Mononuclear cell (primary cell): Measurements from ENCODE around the gene CTNND2. TPM values are rescaled to one million over a fixed set of nuclear protein-coding genes. Genes with fewer than 3 reads are reported as not detected.

Experiments used
- H3K27me3 ChIP-seq: 2 replicates; pipeline ENCODE4 v1.6.0; 2011; ENCODE audit warnings: low read length, control low read depth; ENCODE audit not compliant: insufficient read depth
- H3K4me1 ChIP-seq: 2 replicates; pipeline ENCODE4 v1.5.1; 2011; ENCODE audit warnings: mild to moderate bottlenecking, low read length, control low read depth; ENCODE audit not compliant: insufficient read depth
- H3K4me3 ChIP-seq: 2 replicates; pipeline ENCODE4 v1.5.1; 2011; ENCODE audit warnings: mild to moderate bottlenecking, low read length, moderate library complexity
- H3K9me3 ChIP-seq: 2 replicates; pipeline ENCODE4 v1.5.1; 2011; ENCODE audit warnings: low read depth, mild to moderate bottlenecking, control low read depth, low read length
- total RNA-seq: library from RNA; depleted of rRNA; stranded (reverse); fragments of >200 nt; gene quantifications from one replicate; pipeline ENCODE4 v1.2.3, GENCODE V29; 2012

Gene CTNND2
- total RNA-seq, 1 donor, result not detected

GRCh38 chr5:11046160-11046559 lies 858.1 kb downstream of the CTNND2 start:
- Histone ChIP-seq H3K4me1 (no peaks in the 10 kb centered on the region), H3K4me3 (no peak overlapping the region), H3K27me3 (no peaks in the 10 kb centered on the region), H3K9me3 (no peaks in the 10 kb centered on the region)

GRCh38 chr5:11045411-11045810 lies 858.8 kb downstream of the CTNND2 start:
- Histone ChIP-seq H3K4me1 (no peaks in the 10 kb centered on the region), H3K4me3 (no peak overlapping the region), H3K9me3 (no peaks in the 10 kb centered on the region), H3K27me3 (no peaks in the 10 kb centered on the region)

GRCh38 chr5:11044581-11044980 lies 859.7 kb downstream of the CTNND2 start:
- Histone ChIP-seq H3K27me3 (no peaks in the 10 kb centered on the region), H3K4me1 (no peaks in the 10 kb centered on the region), H3K9me3 (no peaks in the 10 kb centered on the region), H3K4me3 (no peak overlapping the region)

GRCh38 chr5:11043881-11044280 lies 860.4 kb downstream of the CTNND2 start:
- Histone ChIP-seq H3K27me3 (no peaks in the 10 kb centered on the region), H3K4me1 (no peaks in the 10 kb centered on the region), H3K9me3 (no peaks in the 10 kb centered on the region), H3K4me3 (no peak overlapping the region)

- Histone ChIP-seq H3K9me3 (no peaks in the 10 kb centered on the region), H3K4me1 (no peaks in the 10 kb centered on the region), H3K27me3 (no peaks in the 10 kb centered on the region), H3K4me3 (no peak overlapping the region)
These were observed 863.9 kb downstream of the CTNND2 start for GRCh38 chr5:11040345-11040744.

- Histone ChIP-seq H3K9me3 (no peaks in the 10 kb centered on the region), H3K27me3 (no peaks in the 10 kb centered on the region), H3K4me1 (no peaks in the 10 kb centered on the region), H3K4me3 (no peak overlapping the region)
These were observed 865.5 kb downstream of the CTNND2 start for GRCh38 chr5:11038772-11039171.

GRCh38 chr5:11037941-11038340 lies 866.3 kb downstream of the CTNND2 start:
- Histone ChIP-seq H3K4me3 (no peak overlapping the region), H3K4me1 (no peaks in the 10 kb centered on the region), H3K27me3 (no peaks in the 10 kb centered on the region), H3K9me3 (no peaks in the 10 kb centered on the region)

GRCh38 chr5:11037080-11037479 lies 867.2 kb downstream of the CTNND2 start:
- no peaks in the 10 kb centered on the region for H3K9me3 ChIP-seq
- H3K4me3 ChIP-seq, result no peak overlapping the region
- H3K4me1 ChIP-seq, result no peaks in the 10 kb centered on the region
- H3K27me3 ChIP-seq, result no peaks in the 10 kb centered on the region

- peaks cover 13% of the 10 kb centered on the region for H3K9me3 ChIP-seq
- H3K4me1 ChIP-seq, result no peaks in the 10 kb centered on the region
- no peak overlapping the region for H3K4me3 ChIP-seq
- H3K27me3 ChIP-seq, result no peaks in the 10 kb centered on the region
These were observed 873.6 kb downstream of the CTNND2 start for GRCh38 chr5:11030671-11031070.

- Histone ChIP-seq H3K9me3 (peaks cover 13% of the 10 kb centered on the region), H3K4me1 (no peaks in the 10 kb centered on the region), H3K4me3 (no peak overlapping the region)
These were observed 876.6 kb downstream of the CTNND2 start for GRCh38 chr5:11027660-11028059.

GRCh38 chr5:11026543-11026942 lies 877.7 kb downstream of the CTNND2 start:
- Histone ChIP-seq H3K27me3 (no peaks in the 10 kb centered on the region), H3K4me3 (no peak overlapping the region), H3K4me1 (no peaks in the 10 kb centered on the region), H3K9me3 (peaks cover 13% of the 10 kb centered on the region)

More at GRCh38 chr5:11027660-11028059, 876.6 kb downstream of the CTNND2 start:
- no peaks in the 10 kb centered on the region for H3K27me3 ChIP-seq

GRCh38 chr5:11023945-11024344 lies 880.3 kb downstream of the CTNND2 start:
- H3K9me3 ChIP-seq, result no peaks in the 10 kb centered on the region
- H3K27me3 ChIP-seq, result no peaks in the 10 kb centered on the region
- H3K4me3 ChIP-seq, result no peak overlapping the region
- no peaks in the 10 kb centered on the region for H3K4me1 ChIP-seq

- H3K27me3 ChIP-seq, result no peaks in the 10 kb centered on the region
- no peaks in the 10 kb centered on the region for H3K9me3 ChIP-seq
- H3K4me1 ChIP-seq, result no peaks in the 10 kb centered on the region
- H3K4me3 ChIP-seq, result no peak overlapping the region
These were observed 890.5 kb downstream of the CTNND2 start for GRCh38 chr5:11013793-11014192.

GRCh38 chr5:11012295-11012694 lies 892.0 kb downstream of the CTNND2 start:
- no peaks in the 10 kb centered on the region for H3K4me1 ChIP-seq
- no peak overlapping the region for H3K4me3 ChIP-seq
- H3K9me3 ChIP-seq, result no peaks in the 10 kb centered on the region

GRCh38 chr5:11010429-11011210 lies 893.6 kb downstream of the CTNND2 start:
- Histone ChIP-seq H3K27me3 (no peaks in the 10 kb centered on the region), H3K4me3 (no peak overlapping the region), H3K4me1 (no peaks in the 10 kb centered on the region), H3K9me3 (no peaks in the 10 kb centered on the region)

More at GRCh38 chr5:11012295-11012694, 892.0 kb downstream of the CTNND2 start:
- no peaks in the 10 kb centered on the region for H3K27me3 ChIP-seq

- H3K4me3 ChIP-seq, result no peak overlapping the region
- no peaks in the 10 kb centered on the region for H3K4me1 ChIP-seq
- no peaks in the 10 kb centered on the region for H3K27me3 ChIP-seq
- no peaks in the 10 kb centered on the region for H3K9me3 ChIP-seq
These were observed 894.7 kb downstream of the CTNND2 start for GRCh38 chr5:11009576-11009975.
